HepG2 (cell line): Measurements from ENCODE around the gene PGGT1B. TPM values are rescaled to one million over a fixed set of nuclear protein-coding genes. Genes with fewer than 3 reads are reported as not detected.

Experiments used
- CHD2 ChIP-seq: IDR thresholded peaks from 2 replicates; pipeline ENCODE4 v1.6.1; 2011; ENCODE audit warnings: low read depth, low read length, improper control_type of control experiment
- DZIP1 ChIP-seq: sonication (generic); formaldehyde crosslinking; IDR thresholded peaks from 2 replicates; pipeline ENCODE4 v1.5.0; 2020; ENCODE audit warnings: mild to moderate bottlenecking, missing genetic modification reagents
- KAT7 ChIP-seq: IDR thresholded peaks from 2 replicates; pipeline ENCODE4 v1.6.1; 2018; ENCODE audit warnings: borderline replicate concordance, missing compliant biosample characterization
- KLF11 ChIP-seq: IDR thresholded peaks from 2 replicates; pipeline ENCODE4 v1.6.1; 2016; ENCODE audit warnings: missing compliant biosample characterization
- MAFK ChIP-seq, 2 experiments: IDR thresholded peaks in 1 of 2; conservative IDR thresholded peaks in 1 of 2; 2 replicates each; pipeline ENCODE4 v1.6.1; 2011; ENCODE audit warnings: improper control_type of control experiment in 2 of 2, low read length in 2 of 2
- NFE2L1 ChIP-seq: sonication (generic); formaldehyde crosslinking; IDR thresholded peaks from 2 replicates; pipeline ENCODE4 v1.4.0; 2020; ENCODE audit warnings: missing genetic modification reagents, mild to moderate bottlenecking, borderline replicate concordance
- NR3C1 ChIP-seq: sonication (generic); formaldehyde crosslinking; IDR thresholded peaks from 2 replicates; pipeline ENCODE4 v1.4.0; 2020; ENCODE audit warnings: missing genetic modification reagents
- PATZ1 ChIP-seq: sonication (generic); formaldehyde crosslinking; IDR thresholded peaks from 2 replicates; pipeline ENCODE4 v1.4.0; 2020; ENCODE audit warnings: missing genetic modification reagents
- RBAK ChIP-seq: sonication (generic); formaldehyde crosslinking; IDR thresholded peaks from 2 replicates; pipeline ENCODE4 v1.5.1; 2020; ENCODE audit warnings: mild to moderate bottlenecking, missing genetic modification reagents
- RFXANK ChIP-seq: IDR thresholded peaks from 2 replicates; pipeline ENCODE4 v1.6.1; 2016
- SATB2 ChIP-seq: sonication (generic); formaldehyde crosslinking; IDR thresholded peaks from 2 replicates; pipeline ENCODE4 v1.5.0; 2020; ENCODE audit warnings: missing genetic modification reagents
- SKI ChIP-seq: fragments of 450-650 bp; IDR thresholded peaks from one replicate; pipeline ENCODE4 v1.6.1; 2018; ENCODE audit warnings: mild to moderate bottlenecking; ENCODE audit not compliant: partially characterized antibody
- SUZ12 ChIP-seq: fragments of 150-350 bp; IDR thresholded peaks from 2 replicates; pipeline ENCODE4 v1.6.1; 2014; ENCODE audit warnings: low read depth, low read length
- TBP ChIP-seq: sonication (generic); formaldehyde crosslinking; IDR thresholded peaks from 2 replicates; pipeline ENCODE4 v1.5.0; 2020; ENCODE audit warnings: missing genetic modification reagents
- TSC22D2 ChIP-seq: sonication (generic); formaldehyde crosslinking; IDR thresholded peaks from 2 replicates; pipeline ENCODE4 v1.5.1; 2020; ENCODE audit warnings: missing genetic modification reagents, mild to moderate bottlenecking, borderline replicate concordance
- ZNF160 ChIP-seq: sonication (generic); formaldehyde crosslinking; IDR thresholded peaks from 2 replicates; pipeline ENCODE4 v1.8.0; 2022; ENCODE audit warnings: mild to moderate bottlenecking, inconsistent platforms, missing genetic modification reagents
- ZNF383 ChIP-seq: sonication (generic); formaldehyde crosslinking; IDR thresholded peaks from 2 replicates; pipeline ENCODE4 v1.4.0; 2020; ENCODE audit warnings: missing genetic modification reagents, mild to moderate bottlenecking, borderline replicate concordance
- ZNF646 ChIP-seq: sonication (generic); formaldehyde crosslinking; IDR thresholded peaks from 2 replicates; pipeline ENCODE4 v1.9.0; 2021; ENCODE audit warnings: mild to moderate bottlenecking, missing genetic modification reagents
- ZNF672 ChIP-seq: sonication (generic); formaldehyde crosslinking; IDR thresholded peaks from 2 replicates; pipeline ENCODE4 v1.8.1; 2022; ENCODE audit warnings: missing genetic modification reagents
- ZNF775 ChIP-seq: sonication (generic); formaldehyde crosslinking; IDR thresholded peaks from 2 replicates; pipeline ENCODE4 v1.4.0; 2020; ENCODE audit warnings: missing genetic modification reagents, mild to moderate bottlenecking, moderate library complexity, borderline replicate concordance
- polyA plus RNA-seq, 8 experiments: library from polyadenylated mRNA; depleted of rRNA in 3 of 8; stranded (reverse) in 7 of 8; unstranded in 1 of 8; fragments of >200 nt; fragmentation: Illumina TruSeq in 4 of 8; extraction: Trizol in 4 of 8; gene quantifications; 2 replicates each; pipeline versions ENCODE4 v1.2.1 to v1.2.3, GENCODE V29; 2011 to 2016; ENCODE audit warnings: low read depth in 4 of 8, missing spikeins in 1 of 8, mixed read lengths in 1 of 8; ENCODE audit not compliant: insufficient read depth in 1 of 8
- total RNA-seq, 5 experiments: library from RNA; depleted of rRNA; stranded (reverse); fragments of >200 nt; fragmentation: Illumina TruSeq; extraction: Trizol; gene quantifications; 2 replicates each; pipeline ENCODE4 v1.2.3, GENCODE V29; 2016; ENCODE audit warnings: low read depth in 1 of 5

The PGGT1B gene
- total and polyA plus RNA-seq, 2 of the 13 experiments (the other 11 are each of a cell fraction or from before 2014, with no cell fraction given) = 2.4 to 42.7 TPM

GRCh38 chr5:115169487-115170133 lies 93.1 kb downstream of the PGGT1B start, which contains the start of gene TRIM36 (continued):
- TF ChIP-seq SKI (no peak), KAT7 (CRISPR knock-in tag) (peak; percentile 40; the same call in 1 of the 2 replicates), ZNF383 (CRISPR knock-in tag) (no peak), MAFK (conservative IDR thresholded peaks at IDR 0.05 in 1 of 2, IDR thresholded peaks at IDR 0.05 in 1 of 2; ENCODE audit: low read length in 2 of 2) (no peak), PATZ1 (CRISPR knock-in tag) (peak; percentile 26), TSC22D2 (CRISPR knock-in tag) (no peak), SATB2 (no peak), ZNF646 (CRISPR knock-in tag) (no peak), RFXANK (no peak), ZNF672 (CRISPR knock-in tag) (no peak), NFE2L1 (no peak), ZNF160 (CRISPR knock-in tag) (no peak), CHD2 (no peak), SUZ12 (no peak), RBAK (CRISPR knock-in tag) (no peak), DZIP1 (CRISPR knock-in tag) (no peak), KLF11 (CRISPR knock-in tag) (no peak), TBP (CRISPR knock-in tag) (no peak), NR3C1 (CRISPR knock-in tag) (no peak), ZNF775 (CRISPR knock-in tag) (peak; percentile 97; the same call in 1 of the 2 replicates)
